HG02981 (cell line): Measurements from ENCODE around the gene MAP3K5.
A peak's percentile ranks its signal among the peaks of the same experiment; 100 is the strongest.

ENCODE experiments used
- ATAC-seq: cut with Tn5 transposase; IDR thresholded peaks from one replicate; pipeline ENCODE4 v1.9.1; 2021; ENCODE audit warnings: mild to moderate bottlenecking, moderate library complexity; ENCODE audit not compliant: unreplicated experiment

Gene MAP3K5

GRCh38 chr6:136751991-136752390, 40.3 kb downstream of the MAP3K5 start:
- ATAC-seq: no peak

GRCh38 chr6:136751522-136751956, 40.7 kb downstream of the MAP3K5 start:
- peak; percentile 96 for ATAC-seq

GRCh38 chr6:136750696-136751521, 41.4 kb downstream of the MAP3K5 start:
- peak; percentile 32 for ATAC-seq

- ATAC-seq: no peak
Observed at GRCh38 chr6:136749359-136749997, 42.8 kb downstream of the MAP3K5 start.

- ATAC-seq: no peak
Observed at GRCh38 chr6:136747507-136747906, 44.8 kb downstream of the MAP3K5 start.

- ATAC-seq: no peak
Observed at GRCh38 chr6:136745300-136745699, 47.0 kb downstream of the MAP3K5 start.

GRCh38 chr6:136744889-136745288, 47.4 kb downstream of the MAP3K5 start:
- ATAC-seq: no peak

- ATAC-seq: no peak
Observed at GRCh38 chr6:136742125-136742524, 50.2 kb downstream of the MAP3K5 start.

GRCh38 chr6:136740050-136740974, 52.0 kb downstream of the MAP3K5 start:
- ATAC-seq: no peak

GRCh38 chr6:136739501-136739900, 52.8 kb downstream of the MAP3K5 start:
- ATAC-seq: no peak

- no peak for ATAC-seq
Observed at GRCh38 chr6:136739071-136739470, 53.2 kb downstream of the MAP3K5 start.

GRCh38 chr6:136738692-136739057, 53.6 kb downstream of the MAP3K5 start:
- no peak for ATAC-seq

- no peak for ATAC-seq
Observed at GRCh38 chr6:136737871-136738691, 54.2 kb downstream of the MAP3K5 start.

GRCh38 chr6:136737374-136737844, 54.9 kb downstream of the MAP3K5 start:
- no peak for ATAC-seq

- ATAC-seq: peak; percentile 55
Observed at GRCh38 chr6:136736281-136736960, 55.9 kb downstream of the MAP3K5 start.

- no peak for ATAC-seq
Observed at GRCh38 chr6:136734977-136735376, 57.3 kb downstream of the MAP3K5 start.

GRCh38 chr6:136732889-136733288, 59.4 kb downstream of the MAP3K5 start:
- no peak for ATAC-seq

GRCh38 chr6:136729832-136730231, 62.4 kb downstream of the MAP3K5 start:
- no peak for ATAC-seq

GRCh38 chr6:136728976-136729515, 63.2 kb downstream of the MAP3K5 start:
- no peak for ATAC-seq
